PC-9 (cell line): ENCODE results near the gene INS. TPM values are rescaled to one million over a fixed set of nuclear protein-coding genes. Genes with fewer than 3 reads are reported as not detected.

Experiments used
- BruUV-seq: library from RNA; stranded (reverse); fragments of 400-500 nt; replicated peaks from 2 replicates; lab custom pipeline; 2021; lab: Mats Ljungman, UMichigan
- CTCF ChIA-PET: fragments of 300-600 bp; sonication (Branson Sonifier 250); formaldehyde crosslinking; loops from one replicate; lab custom pipeline; 2022; ENCODE audit warnings: antibody characterized with exemption; lab: Charles Lee
- POLR2A ChIA-PET: fragments of 300-600 bp; sonication (Branson Sonifier 250); formaldehyde crosslinking; loops from one replicate; lab custom pipeline; 2022; ENCODE audit warnings: antibody characterized with exemption; ENCODE audit not compliant: unreplicated experiment; lab: Charles Lee
- DNase-seq, 2 experiments: peaks; one replicate each; pipeline versions ENCODE4 v3.0.0 to v3.0.0-alpha.2; 2015 to 2022; ENCODE audit warnings: mixed read lengths in 1 of 2
- H2AFZ ChIP-seq: fragments of 200-600 bp; sonication (generic); 2 replicates; pipeline ENCODE4 v1.8.1; 2017; ENCODE audit warnings: antibody characterized with exemption
- H3F3A ChIP-seq: fragments of 200-600 bp; sonication (generic); 2 replicates; pipeline ENCODE4 v1.8.1; 2017; ENCODE audit warnings: antibody characterized with exemption, mild to moderate bottlenecking, low read depth; ENCODE audit not compliant: insufficient read depth
- H3K27ac ChIP-seq: fragments of 200-600 bp; sonication (generic); 2 replicates; pipeline ENCODE4 v1.6.1; 2016; ENCODE audit warnings: mixed run types
- H3K27me3 ChIP-seq: fragments of 200-600 bp; sonication (generic); 2 replicates; pipeline ENCODE4 v1.6.1; 2016; ENCODE audit warnings: low read depth, mixed run types; ENCODE audit not compliant: insufficient read depth
- H3K36me3 ChIP-seq: fragments of 200-600 bp; sonication (generic); 2 replicates; pipeline ENCODE4 v1.6.1; 2016; ENCODE audit warnings: low read depth, mixed run types
- H3K4me1 ChIP-seq: fragments of 200-600 bp; sonication (generic); replicated peaks from 2 replicates; pipeline ENCODE4 v1.6.1; 2016; ENCODE audit warnings: mixed run types; ENCODE audit not compliant: insufficient read depth
- H3K4me2 ChIP-seq: fragments of 200-600 bp; sonication (generic); 2 replicates; pipeline ENCODE4 v1.6.1; 2017; ENCODE audit warnings: mixed run types
- H3K4me3 ChIP-seq: fragments of 200-600 bp; sonication (generic); 2 replicates; pipeline ENCODE4 v1.6.1; 2016; ENCODE audit warnings: mixed run types
- H3K79me2 ChIP-seq: fragments of 200-600 bp; sonication (generic); 2 replicates; pipeline ENCODE4 v1.6.1; 2017; ENCODE audit warnings: low read depth, mixed run types
- H3K9me2 ChIP-seq: fragments of 200-600 bp; sonication (generic); 2 replicates; pipeline ENCODE4 v1.8.1; 2017; ENCODE audit warnings: mild to moderate bottlenecking; ENCODE audit not compliant: insufficient read depth
- H3K9me3 ChIP-seq: fragments of 200-600 bp; sonication (generic); 2 replicates; pipeline ENCODE4 v1.8.1; 2016; ENCODE audit warnings: low read depth; ENCODE audit not compliant: insufficient read depth
- H4K20me1 ChIP-seq: fragments of 200-600 bp; sonication (generic); 2 replicates; pipeline ENCODE4 v1.8.1; 2017; ENCODE audit not compliant: insufficient read depth
- CTCF ChIP-seq: fragments of 200-600 bp; sonication (generic); conservative IDR thresholded peaks from 2 replicates; pipeline ENCODE4 v1.6.1; 2017; ENCODE audit warnings: mixed run types, antibody characterized with exemption, mild to moderate bottlenecking, moderate library complexity
- EZH2 ChIP-seq: fragments of 200-600 bp; sonication (generic); IDR thresholded peaks from 2 replicates; pipeline ENCODE4 v1.8.0; 2017; ENCODE audit warnings: antibody characterized with exemption, low read depth
- intact Hi-C: fragments of 100-400 bp; cut with micrococcal nuclease; formaldehyde crosslinking; loops from one replicate; pipeline ENCODE4 v1.10.0; 2022; ENCODE audit not compliant: unreplicated experiment
- total RNA-seq: library from RNA; stranded (reverse); gene quantifications from 2 replicates; pipeline ENCODE4 v1.2.3, GENCODE V29; 2021

The INS gene
- total RNA-seq, 1 experiment from 2014 or later, result not detected

GRCh38 chr11:2123628-2123960 lies 37.4 kb downstream of the INS start:
- Histone ChIP-seq H3K27ac (no peak overlapping the region), H3K4me2 (no peak overlapping the region), H3K4me1 (peaks cover 6% of the 10 kb centered on the region), H3K9me3 (no peaks in the 10 kb centered on the region), H2AFZ (no peak overlapping the region), H3K27me3 (peaks cover 8% of the 10 kb centered on the region; the same call in 1 of the 2 replicates), H3K4me3 (no peak overlapping the region), H4K20me1 (no peaks in the 10 kb centered on the region), H3K9me2 (no peaks in the 10 kb centered on the region), H3F3A (no peaks in the 10 kb centered on the region), H3K36me3 (no peaks in the 10 kb centered on the region), H3K79me2 (no peaks in the 10 kb centered on the region)
- ChIA-PET CTCF (no interaction called here), POLR2A (no interaction called here)
- DNase-seq, result no peak
- TF ChIP-seq EZH2 (no peak), CTCF (no peak)
- intact Hi-C loops, result no loop called here
- BruUV-seq, result no TSS peak

- intact Hi-C loops, result no loop called here
- Histone ChIP-seq H3K4me2 (peak overlapping the region; percentile 56; the same call in 1 of the 2 replicates), H3K36me3 (no peaks in the 10 kb centered on the region), H2AFZ (no peak overlapping the region), H3K4me3 (no peak overlapping the region), H3F3A (no peaks in the 10 kb centered on the region), H3K4me1 (peaks cover 6% of the 10 kb centered on the region), H3K27me3 (0 out of 2 replicates have a peak, but pooled peaks cover 8% of the 10 kb centered on the region), H3K9me2 (no peaks in the 10 kb centered on the region), H3K27ac (no peak overlapping the region), H4K20me1 (no peaks in the 10 kb centered on the region), H3K79me2 (no peaks in the 10 kb centered on the region), H3K9me3 (no peaks in the 10 kb centered on the region)
- POLR2A ChIA-PET, result interaction anchor here (0.6 kb wide), 1 partner anchor 46 kb away, joined by 3 read pairs; no protein-coding TSS in a partner anchor
- TF ChIP-seq EZH2, result no peak
- no peak for TF ChIP-seq CTCF
- BruUV-seq, result no TSS peak
- no peak for DNase-seq
- CTCF ChIA-PET, result no interaction called here
Observed at GRCh38 chr11:2122907-2123627, 37.9 kb downstream of the INS start.

- Histone ChIP-seq H3K9me3 (no peaks in the 10 kb centered on the region), H3K27me3 (0 out of 2 replicates have a peak, but pooled peaks cover 8% of the 10 kb centered on the region), H2AFZ (no peak overlapping the region), H3K4me3 (no peak overlapping the region), H3K4me2 (peak overlapping the region; percentile 56), H4K20me1 (no peaks in the 10 kb centered on the region), H3K27ac (no peak overlapping the region), H3K9me2 (no peaks in the 10 kb centered on the region), H3F3A (no peaks in the 10 kb centered on the region), H3K36me3 (no peaks in the 10 kb centered on the region), H3K79me2 (no peaks in the 10 kb centered on the region), H3K4me1 (peaks cover 6% of the 10 kb centered on the region)
- intact Hi-C loops, result no loop called here
- BruUV-seq, result no TSS peak
- ChIA-PET CTCF (no interaction called here), POLR2A (interaction anchor here (0.6 kb wide), 1 partner anchor 47 kb away, joined by 3 read pairs; no protein-coding TSS in a partner anchor)
- DNase-seq, result peak; percentile 33 to 35
- TF ChIP-seq CTCF (no peak), EZH2 (no peak)
Observed at GRCh38 chr11:2122222-2122906, 38.6 kb downstream of the INS start.
